Activated CD8-positive, alpha-beta T cell treated with anti-CD3 and anti-CD28 coated beads for 36 hours (primary cell): Measurements from ENCODE around the gene EGFR. TPM values are rescaled to one million over a fixed set of nuclear protein-coding genes. Genes with fewer than 3 reads are reported as not detected.

Source experiments
- ATAC-seq: fragments of 200-7000 bp; cut with Tn5 transposase; one replicate; pipeline ENCODE4 v1.10.0; 2021; ENCODE audit warnings: mild to moderate bottlenecking, moderate library complexity
- CTCF ChIA-PET: fragments of 350-600 bp; sonication (Branson Sonifier 250); formaldehyde crosslinking; loops from one replicate; lab custom pipeline; 2021; ENCODE audit warnings: antibody characterized with exemption; lab: Charles Lee
- POLR2A ChIA-PET: fragments of 350-600 bp; sonication (Branson Sonifier 250); formaldehyde crosslinking; loops from one replicate; lab custom pipeline; 2021; ENCODE audit warnings: antibody characterized with exemption; lab: Charles Lee
- DNase-seq: peaks from one replicate; pipeline ENCODE4 v3.0.0-alpha.2; 2020
- H3K27ac Mint-ChIP-seq: one replicate; pipeline ENCODE4 v1.8.0; 2021; ENCODE audit warnings: mild to moderate bottlenecking, mixed read lengths
- H3K27me3 Mint-ChIP-seq: one replicate; pipeline ENCODE4 v1.8.0; 2021; ENCODE audit warnings: mixed read lengths
- H3K36me3 Mint-ChIP-seq: one replicate; pipeline ENCODE4 v1.8.0; 2021; ENCODE audit warnings: low read depth, mixed read lengths
- H3K4me1 Mint-ChIP-seq: one replicate; pipeline ENCODE4 v1.8.0; 2021; ENCODE audit warnings: low read depth, mixed read lengths
- H3K4me3 Mint-ChIP-seq: one replicate; pipeline ENCODE4 v1.8.0; 2021; ENCODE audit warnings: mild to moderate bottlenecking, moderate library complexity, mixed read lengths
- H3K9me3 Mint-ChIP-seq: one replicate; pipeline ENCODE4 v1.8.0; 2021; ENCODE audit warnings: mixed read lengths
- intact Hi-C: fragments of 100-400 bp; cut with micrococcal nuclease; formaldehyde crosslinking; loops from one replicate; pipeline ENCODE4 v1.10.0; 2022
- total RNA-seq, 2 experiments: library from RNA; stranded (reverse); gene quantifications; one replicate each; pipeline ENCODE4 v1.2.3, GENCODE V29; 2021
- TF ChIP-seq, protein P1 (sequence below): fragments of 200-600 bp; IDR thresholded peaks from one replicate; pipeline ENCODE4 v1.8.0; 2022; ENCODE audit warnings: antibody characterized with exemption, mild to moderate bottlenecking

The EGFR gene
- total RNA-seq, 2 experiments from 2014 or later: not detected

DNA sequence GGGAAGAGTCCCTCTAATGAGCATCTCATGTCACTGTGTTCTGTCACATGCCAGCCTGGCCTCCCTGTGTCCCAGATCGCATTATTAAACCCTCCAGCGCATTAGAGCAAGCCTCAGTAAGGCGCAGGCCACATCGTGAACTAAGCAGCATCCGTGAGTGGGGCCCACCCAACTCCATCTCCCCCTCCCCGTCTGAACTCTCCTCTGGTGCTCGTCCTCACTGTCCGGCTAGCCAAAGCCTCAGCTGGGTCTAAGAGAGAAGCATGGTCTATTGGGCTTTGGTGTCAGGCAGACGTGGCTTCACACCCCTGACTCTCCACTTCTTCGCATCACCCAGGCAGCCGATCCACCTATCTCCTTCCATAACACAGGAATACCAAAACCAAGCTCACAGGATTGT lies 181.6 kb downstream of the EGFR start:
- CTCF ChIA-PET: interaction anchor here (1.4 kb wide), 1 partner anchor 55 kb away, joined by 5 read pairs; no protein-coding TSS in a partner anchor

DNA sequence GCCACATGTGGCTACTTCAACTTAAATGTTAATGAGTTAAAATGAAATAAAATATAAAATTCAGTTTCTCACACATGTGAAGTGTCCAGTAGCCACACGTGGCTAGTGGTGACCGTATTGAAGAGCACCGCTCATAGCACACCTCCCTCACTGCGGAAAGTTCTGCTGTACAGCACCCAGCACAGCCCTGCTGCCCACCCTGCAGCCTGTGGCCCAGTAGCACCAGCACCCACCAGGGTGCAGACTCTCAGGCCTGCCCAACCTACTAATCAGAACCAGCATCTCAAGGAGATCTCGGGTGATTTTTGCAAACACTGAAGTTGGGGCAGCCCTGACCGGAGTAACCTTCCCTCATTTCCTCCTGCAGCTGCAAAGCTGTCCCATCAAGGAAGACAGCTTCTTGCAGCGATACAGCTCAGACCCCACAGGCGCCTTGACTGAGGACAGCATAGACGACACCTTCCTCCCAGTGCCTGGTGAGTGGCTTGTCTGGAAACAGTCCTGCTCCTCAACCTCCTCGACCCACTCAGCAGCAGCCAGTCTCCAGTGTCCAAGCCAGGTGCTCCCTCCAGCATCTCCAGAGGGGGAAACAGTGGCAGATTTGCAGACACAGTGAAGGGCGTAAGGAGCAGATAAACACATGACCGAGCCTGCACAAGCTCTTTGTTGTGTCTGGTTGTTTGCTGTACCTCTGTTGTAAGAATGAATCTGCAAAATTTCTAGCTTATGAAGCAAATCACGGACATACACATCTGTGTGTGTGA lies 183.5 kb downstream of the EGFR start:
- TF ChIP-seq, protein P1, sequence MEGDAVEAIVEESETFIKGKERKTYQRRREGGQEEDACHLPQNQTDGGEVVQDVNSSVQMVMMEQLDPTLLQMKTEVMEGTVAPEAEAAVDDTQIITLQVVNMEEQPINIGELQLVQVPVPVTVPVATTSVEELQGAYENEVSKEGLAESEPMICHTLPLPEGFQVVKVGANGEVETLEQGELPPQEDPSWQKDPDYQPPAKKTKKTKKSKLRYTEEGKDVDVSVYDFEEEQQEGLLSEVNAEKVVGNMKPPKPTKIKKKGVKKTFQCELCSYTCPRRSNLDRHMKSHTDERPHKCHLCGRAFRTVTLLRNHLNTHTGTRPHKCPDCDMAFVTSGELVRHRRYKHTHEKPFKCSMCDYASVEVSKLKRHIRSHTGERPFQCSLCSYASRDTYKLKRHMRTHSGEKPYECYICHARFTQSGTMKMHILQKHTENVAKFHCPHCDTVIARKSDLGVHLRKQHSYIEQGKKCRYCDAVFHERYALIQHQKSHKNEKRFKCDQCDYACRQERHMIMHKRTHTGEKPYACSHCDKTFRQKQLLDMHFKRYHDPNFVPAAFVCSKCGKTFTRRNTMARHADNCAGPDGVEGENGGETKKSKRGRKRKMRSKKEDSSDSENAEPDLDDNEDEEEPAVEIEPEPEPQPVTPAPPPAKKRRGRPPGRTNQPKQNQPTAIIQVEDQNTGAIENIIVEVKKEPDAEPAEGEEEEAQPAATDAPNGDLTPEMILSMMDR: no peak
- intact Hi-C loops: no loop called here
- H3K27me3 Mint-ChIP-seq: peaks cover 1% of the 10 kb centered on the region
- H3K4me3 Mint-ChIP-seq: no peak overlapping the region
- ChIA-PET CTCF (no interaction called here), POLR2A (no interaction called here)
- ATAC-seq (no peak), DNase-seq (no peak)
- no peaks in the 10 kb centered on the region for H3K9me3 Mint-ChIP-seq
- no peaks in the 10 kb centered on the region for H3K4me1 Mint-ChIP-seq
- no peaks in the 10 kb centered on the region for H3K36me3 Mint-ChIP-seq
- no peak overlapping the region for H3K27ac Mint-ChIP-seq

More for the DNA sequence above, 181.6 kb downstream of the EGFR start:
- POLR2A ChIA-PET: no interaction called here
- no peak for ATAC-seq
- Mint-ChIP-seq H3K27ac (no peak overlapping the region), H3K9me3 (no peaks in the 10 kb centered on the region), H3K27me3 (peaks cover 3% of the 10 kb centered on the region), H3K4me3 (no peak overlapping the region), H3K4me1 (no peaks in the 10 kb centered on the region), H3K36me3 (no peaks in the 10 kb centered on the region)
- TF ChIP-seq, protein P1: no peak
- intact Hi-C loops: no loop called here
- no peak for DNase-seq

DNA sequence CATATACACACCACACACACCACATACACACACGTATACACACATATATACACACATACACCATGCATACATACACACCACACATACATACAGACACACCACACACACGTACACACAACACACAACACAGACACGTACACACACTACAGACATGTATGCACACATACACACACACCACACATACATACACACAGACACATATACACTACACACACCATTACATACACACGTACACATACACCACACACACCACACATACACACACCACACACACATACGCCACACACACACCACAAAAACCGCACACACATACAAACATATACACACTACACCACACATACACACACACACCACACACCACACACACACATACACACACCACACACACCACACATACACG lies 184.5 kb downstream of the EGFR start:
- no peaks in the 10 kb centered on the region for H3K4me1 Mint-ChIP-seq
- intact Hi-C loops: no loop called here
- no peaks in the 10 kb centered on the region for H3K36me3 Mint-ChIP-seq
- DNase-seq (no peak), ATAC-seq (no peak)
- peaks cover 1% of the 10 kb centered on the region for H3K27me3 Mint-ChIP-seq
- no peak overlapping the region for H3K4me3 Mint-ChIP-seq
- TF ChIP-seq, protein P1: no peak
- ChIA-PET CTCF (no interaction called here), POLR2A (no interaction called here)
- H3K9me3 Mint-ChIP-seq: no peaks in the 10 kb centered on the region
- no peak overlapping the region for H3K27ac Mint-ChIP-seq

DNA sequence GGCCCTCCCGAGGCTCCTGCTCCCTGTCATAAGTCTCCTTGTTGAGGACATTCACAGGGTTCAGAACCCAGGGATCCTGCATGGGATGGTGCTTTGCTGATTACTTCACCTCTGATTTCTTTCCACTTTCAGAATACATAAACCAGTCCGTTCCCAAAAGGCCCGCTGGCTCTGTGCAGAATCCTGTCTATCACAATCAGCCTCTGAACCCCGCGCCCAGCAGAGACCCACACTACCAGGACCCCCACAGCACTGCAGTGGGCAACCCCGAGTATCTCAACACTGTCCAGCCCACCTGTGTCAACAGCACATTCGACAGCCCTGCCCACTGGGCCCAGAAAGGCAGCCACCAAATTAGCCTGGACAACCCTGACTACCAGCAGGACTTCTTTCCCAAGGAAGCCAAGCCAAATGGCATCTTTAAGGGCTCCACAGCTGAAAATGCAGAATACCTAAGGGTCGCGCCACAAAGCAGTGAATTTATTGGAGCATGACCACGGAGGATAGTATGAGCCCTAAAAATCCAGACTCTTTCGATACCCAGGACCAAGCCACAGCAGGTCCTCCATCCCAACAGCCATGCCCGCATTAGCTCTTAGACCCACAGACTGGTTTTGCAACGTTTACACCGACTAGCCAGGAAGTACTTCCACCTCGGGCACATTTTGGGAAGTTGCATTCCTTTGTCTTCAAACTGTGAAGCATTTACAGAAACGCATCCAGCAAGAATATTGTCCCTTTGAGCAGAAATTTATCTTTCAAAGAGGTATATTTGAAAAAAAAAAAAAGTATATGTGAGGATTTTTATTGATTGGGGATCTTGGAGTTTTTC lies 186.5 kb downstream of the EGFR start:
- no peak overlapping the region for H3K4me3 Mint-ChIP-seq
- no peaks in the 10 kb centered on the region for H3K36me3 Mint-ChIP-seq
- peaks cover 1% of the 10 kb centered on the region for H3K27me3 Mint-ChIP-seq
- TF ChIP-seq, protein P1: no peak
- H3K4me1 Mint-ChIP-seq: no peaks in the 10 kb centered on the region
- no peak overlapping the region for H3K27ac Mint-ChIP-seq
- ATAC-seq (no peak), DNase-seq (no peak)
- H3K9me3 Mint-ChIP-seq: no peaks in the 10 kb centered on the region
- ChIA-PET CTCF (no interaction called here), POLR2A (no interaction called here)
- intact Hi-C loops: no loop called here
